Ureter (tissue), 1 donor: ENCODE measurements around the gene CCAR1. TPM values are rescaled to one million over a fixed set of nuclear protein-coding genes. Genes with fewer than 3 reads are reported as not detected.
"Not testable (repeated sequence)": the region's sequence is repeated elsewhere in the genome, so short reads cannot be mapped to it uniquely, and the experiment has no call there.

ENCODE experiments used
- DNase-seq: peaks from one replicate; pipeline ENCODE4 v3.0.0-alpha.2; 2020; ENCODE audit warnings: low spot score
- total RNA-seq: library from RNA; stranded (reverse); gene quantifications from one replicate; pipeline ENCODE4 v1.2.4, GENCODE V29; 2023
- donor health status: DM: yes; HTN: yes; CAD: no.

Gene CCAR1
- total RNA-seq: 81.2 TPM

- peak; percentile 96 for DNase-seq
These were observed at the start of gene CCAR1 for GRCh38 chr10:68720793-68721672. Gene CCAR1 (plus strand): TSS chr10:68721239. CDS start chr10:68722505, 1,266 bp downstream.

- no peak for DNase-seq
These were observed 36.6 kb upstream of the CCAR1 start for GRCh38 chr10:68684413-68684812.

GRCh38 chr10:68696018-68696417 lies 25.0 kb upstream of the CCAR1 start:
- no peak for DNase-seq

GRCh38 chr10:68697106-68697505 lies 23.9 kb upstream of the CCAR1 start:
- no peak for DNase-seq

- DNase-seq: no peak
These were observed 20.8 kb upstream of the CCAR1 start for GRCh38 chr10:68700197-68700596.

- DNase-seq: no peak
These were observed 15.5 kb upstream of the CCAR1 start for GRCh38 chr10:68705548-68705947.

GRCh38 chr10:68708987-68709386 lies 12.1 kb upstream of the CCAR1 start:
- not testable (repeated sequence) for DNase-seq

- DNase-seq: not testable (repeated sequence)
These were observed 8.0 kb upstream of the CCAR1 start for GRCh38 chr10:68713065-68713464.

- no peak for DNase-seq
These were observed 3.6 kb upstream of the CCAR1 start for GRCh38 chr10:68717435-68717834.

- DNase-seq: no peak
These were observed 765 bp downstream of the CCAR1 start for GRCh38 chr10:68721673-68722335.

- DNase-seq: no peak
These were observed 4.0 kb downstream of the CCAR1 start for GRCh38 chr10:68725016-68725415.

- no peak for DNase-seq
These were observed 6.1 kb downstream of the CCAR1 start for GRCh38 chr10:68727146-68727545.

- DNase-seq: no peak
These were observed 11.6 kb downstream of the CCAR1 start for GRCh38 chr10:68732651-68733050.

GRCh38 chr10:68734349-68734748 lies 13.3 kb downstream of the CCAR1 start:
- DNase-seq: no peak

- no peak for DNase-seq
These were observed 14.1 kb downstream of the CCAR1 start for GRCh38 chr10:68735119-68735518.

- DNase-seq: not testable (repeated sequence)
These were observed 14.7 kb downstream of the CCAR1 start for GRCh38 chr10:68735739-68736138.

GRCh38 chr10:68740676-68741075 lies 19.6 kb downstream of the CCAR1 start:
- not testable (repeated sequence) for DNase-seq

- DNase-seq: no peak
These were observed 21.4 kb downstream of the CCAR1 start for GRCh38 chr10:68742397-68742796.

- no peak for DNase-seq
These were observed 31.8 kb downstream of the CCAR1 start for GRCh38 chr10:68752711-68753350.

- DNase-seq: no peak
These were observed 35.2 kb downstream of the CCAR1 start for GRCh38 chr10:68756246-68756645.

- DNase-seq: no peak
These were observed 35.7 kb downstream of the CCAR1 start for GRCh38 chr10:68756766-68757165.

GRCh38 chr10:68759223-68759863 lies 38.3 kb downstream of the CCAR1 start:
- no peak for DNase-seq
